Stimulated activated CD4-positive, alpha-beta T cell treated with anti-CD3 and anti-CD28 coated beads, TNF-alpha, amount 100 ng/mL, for 4 hours (primary cell): ENCODE results near the gene PTGER2.

Experiments
- DNase-seq, 3 experiments: peaks; one replicate each; pipeline ENCODE4 v3.0.0-alpha.2; 2020; ENCODE audit warnings: low read depth in 3 of 3

Gene PTGER2

GRCh38 chr14:52338051-52338681, 24.1 kb downstream of the PTGER2 start:
- no peak for DNase-seq

GRCh38 chr14:52339262-52339661, 25.1 kb downstream of the PTGER2 start:
- no peak for DNase-seq

- no peak for DNase-seq
Observed at GRCh38 chr14:52342849-52343596, 28.9 kb downstream of the PTGER2 start.

- no peak for DNase-seq
Observed at GRCh38 chr14:52346778-52347177, 32.7 kb downstream of the PTGER2 start.

- DNase-seq: no peak
Observed at GRCh38 chr14:52348279-52348678, 34.2 kb downstream of the PTGER2 start.

GRCh38 chr14:52348776-52349175, 34.7 kb downstream of the PTGER2 start:
- no peak for DNase-seq

- DNase-seq: no peak
Observed at GRCh38 chr14:52349731-52350130, 35.6 kb downstream of the PTGER2 start.

- DNase-seq: no peak
Observed at GRCh38 chr14:52350445-52350844, 36.3 kb downstream of the PTGER2 start.

- no peak for DNase-seq
Observed at GRCh38 chr14:52351233-52352060, 37.3 kb downstream of the PTGER2 start.

- no peak for DNase-seq
Observed at GRCh38 chr14:52352061-52352491, 38.0 kb downstream of the PTGER2 start.

- no peak for DNase-seq
Observed at GRCh38 chr14:52352569-52352968, 38.5 kb downstream of the PTGER2 start.

GRCh38 chr14:52354242-52354641, 40.1 kb downstream of the PTGER2 start:
- no peak for DNase-seq

GRCh38 chr14:52355016-52355431, 40.9 kb downstream of the PTGER2 start:
- DNase-seq: no peak

GRCh38 chr14:52355526-52355925, 41.4 kb downstream of the PTGER2 start:
- DNase-seq: no peak

GRCh38 chr14:52356025-52356424, 41.9 kb downstream of the PTGER2 start:
- no peak for DNase-seq

GRCh38 chr14:52360831-52361230, 46.7 kb downstream of the PTGER2 start:
- no peak for DNase-seq

GRCh38 chr14:52363041-52363704, 49.1 kb downstream of the PTGER2 start:
- no peak for DNase-seq

GRCh38 chr14:52363961-52364360, 49.8 kb downstream of the PTGER2 start:
- DNase-seq: no peak

GRCh38 chr14:52365071-52365470, 51.0 kb downstream of the PTGER2 start:
- DNase-seq: no peak

- no peak for DNase-seq
Observed at GRCh38 chr14:52366796-52367315, 52.7 kb downstream of the PTGER2 start.

GRCh38 chr14:52369305-52369801, 55.2 kb downstream of the PTGER2 start:
- no peak for DNase-seq
